Sigmoid colon (tissue), 7 donors: ENCODE results near the gene COL17A1. TPM values are rescaled to one million over a fixed set of nuclear protein-coding genes. Genes with fewer than 3 reads are reported as not detected.

Experiments used
- DNase-seq: peaks from one replicate; pipeline ENCODE4 v3.0.0-alpha.2; 2019
- H3K27ac ChIP-seq, 4 donors: fragments of 200-600 bp; sonication (generic); one replicate each; pipeline ENCODE4 v1.5.1; 2016 to 2019; ENCODE audit warnings: mild to moderate bottlenecking in 1 of 4
- H3K27me3 ChIP-seq, 3 donors: fragments of 200-600 bp; sonication (generic); one replicate each; pipeline ENCODE4 v1.5.1; 2019; ENCODE audit warnings: mild to moderate bottlenecking in 1 of 3
- H3K36me3 ChIP-seq, 4 donors: fragments of 200-600 bp; sonication (generic); one replicate each; pipeline ENCODE4 v1.5.1; 2016 to 2019
- H3K4me1 ChIP-seq, 4 donors: fragments of 200-600 bp; sonication (generic); one replicate each; pipeline ENCODE4 v1.5.1; 2017 to 2019
- H3K4me3 ChIP-seq, 4 donors: fragments of 200-600 bp; sonication (generic); one replicate each; pipeline ENCODE4 v1.5.1; 2017 to 2019; ENCODE audit warnings: mild to moderate bottlenecking in 2 of 4, moderate library complexity in 1 of 4
- H3K9me3 ChIP-seq, 4 donors: fragments of 200-600 bp in 3 of 4; sonication (generic) in 3 of 4; one replicate each; pipeline versions ENCODE4 v1.5.1 to v1.6.1; 2013 to 2019
- EP300 ChIP-seq, 4 donors: sonication (generic); formaldehyde crosslinking; IDR thresholded peaks; one replicate each; pipeline ENCODE4 v1.6.1; 2017; ENCODE audit warnings: antibody characterized with exemption in 4 of 4
- POLR2A ChIP-seq, 2 donors: fragments of 450-650 bp; IDR thresholded peaks; one replicate each; pipeline ENCODE4 v1.6.1; 2016; ENCODE audit warnings: antibody characterized with exemption in 2 of 2, mild to moderate bottlenecking in 2 of 2, moderate library complexity in 2 of 2
- POLR2AphosphoS5 ChIP-seq, 4 donors: sonication (generic); formaldehyde crosslinking; IDR thresholded peaks; one replicate each; pipeline ENCODE4 v1.6.1; 2017; ENCODE audit warnings: antibody characterized with exemption in 4 of 4
- WGBS, 2 donors: extraction: QIAGEN DNeasy Blood & Tissue Kit; methylation state at CpG; one replicate each; pipeline ENCODE4 v1.1.7; 2013; 5-methylcytosine and 5-hydroxymethylcytosine counted together
- intact Hi-C: fragments of 100-400 bp; cut with DNase I; formaldehyde crosslinking; loops from one replicate; pipeline ENCODE4 v1.15.1; 2023
- polyA plus RNA-seq, 3 donors: library from polyadenylated mRNA; stranded (reverse); fragments of 200-250 nt; gene quantifications; one replicate each; pipeline ENCODE4 v1.2.3, GENCODE V29; 2013
- total RNA-seq, 4 donors: library from RNA; depleted of rRNA; stranded (reverse); fragments of >200 nt; gene quantifications; one replicate each; pipeline ENCODE4 v1.1.0, GENCODE V29; 2016
- TF ChIP-seq, protein P1 (sequence below), 4 experiments: fragments of 450-650 bp in 3 of 4; fragments of 200-600 bp in 1 of 4; IDR thresholded peaks; one replicate each; pipeline ENCODE4 v1.5.1; 2016 to 2019; ENCODE audit warnings: antibody characterized with exemption in 4 of 4, mild to moderate bottlenecking in 3 of 4, moderate library complexity in 2 of 4
- donor health status: healthy with polysubstance abuse.
- donor health status: Bipolar disorder and iron deficiency.
- donor health status: healthy.

Gene COL17A1
- total and polyA plus RNA-seq, 7 donors, result 18.7 to 67.4 (median 24.0) TPM; not detected in 4

DNA sequence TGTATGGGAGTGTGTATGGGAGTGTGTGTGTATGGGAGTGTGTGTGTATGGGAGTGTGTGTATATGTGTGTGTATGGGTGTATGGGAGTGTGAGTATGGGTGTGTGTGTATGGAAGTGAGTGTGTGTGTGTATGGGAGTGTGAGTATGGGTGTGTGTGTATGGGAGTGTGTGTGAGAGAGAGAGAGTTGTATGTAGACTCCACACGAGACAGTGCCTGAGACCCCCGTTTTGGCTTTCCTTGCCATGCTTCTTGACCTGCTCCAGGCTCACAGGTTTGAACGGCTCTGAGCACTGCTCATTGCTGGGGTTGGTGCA, 49.7 kb downstream of the COL17A1 start:
- Histone ChIP-seq H3K4me1 (no peaks in the 10 kb centered on the region), H3K9me3 (no peaks in the 10 kb centered on the region), H3K36me3 (peaks cover 0 to 10% (median 0%) of the 10 kb centered on the region in 4 donors), H3K4me3 (no peak overlapping the region), H3K27ac (no peak overlapping the region), H3K27me3 (no peaks in the 10 kb centered on the region)
- DNase-seq, result no peak
- intact Hi-C loops, result no loop called here
- 60 to 84% methylated on average over 3 of the region's 3 CpGs for WGBS, 2 donors
- TF ChIP-seq POLR2A (IDR thresholded peaks at IDR 0.05), result no peak
- TF ChIP-seq, protein P1, sequence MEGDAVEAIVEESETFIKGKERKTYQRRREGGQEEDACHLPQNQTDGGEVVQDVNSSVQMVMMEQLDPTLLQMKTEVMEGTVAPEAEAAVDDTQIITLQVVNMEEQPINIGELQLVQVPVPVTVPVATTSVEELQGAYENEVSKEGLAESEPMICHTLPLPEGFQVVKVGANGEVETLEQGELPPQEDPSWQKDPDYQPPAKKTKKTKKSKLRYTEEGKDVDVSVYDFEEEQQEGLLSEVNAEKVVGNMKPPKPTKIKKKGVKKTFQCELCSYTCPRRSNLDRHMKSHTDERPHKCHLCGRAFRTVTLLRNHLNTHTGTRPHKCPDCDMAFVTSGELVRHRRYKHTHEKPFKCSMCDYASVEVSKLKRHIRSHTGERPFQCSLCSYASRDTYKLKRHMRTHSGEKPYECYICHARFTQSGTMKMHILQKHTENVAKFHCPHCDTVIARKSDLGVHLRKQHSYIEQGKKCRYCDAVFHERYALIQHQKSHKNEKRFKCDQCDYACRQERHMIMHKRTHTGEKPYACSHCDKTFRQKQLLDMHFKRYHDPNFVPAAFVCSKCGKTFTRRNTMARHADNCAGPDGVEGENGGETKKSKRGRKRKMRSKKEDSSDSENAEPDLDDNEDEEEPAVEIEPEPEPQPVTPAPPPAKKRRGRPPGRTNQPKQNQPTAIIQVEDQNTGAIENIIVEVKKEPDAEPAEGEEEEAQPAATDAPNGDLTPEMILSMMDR (IDR thresholded peaks at IDR 0.05), result no peak
- TF ChIP-seq EP300 (IDR thresholded peaks at IDR 0.05), result no peak
- no peak for TF ChIP-seq POLR2AphosphoS5 (IDR thresholded peaks at IDR 0.05)

DNA sequence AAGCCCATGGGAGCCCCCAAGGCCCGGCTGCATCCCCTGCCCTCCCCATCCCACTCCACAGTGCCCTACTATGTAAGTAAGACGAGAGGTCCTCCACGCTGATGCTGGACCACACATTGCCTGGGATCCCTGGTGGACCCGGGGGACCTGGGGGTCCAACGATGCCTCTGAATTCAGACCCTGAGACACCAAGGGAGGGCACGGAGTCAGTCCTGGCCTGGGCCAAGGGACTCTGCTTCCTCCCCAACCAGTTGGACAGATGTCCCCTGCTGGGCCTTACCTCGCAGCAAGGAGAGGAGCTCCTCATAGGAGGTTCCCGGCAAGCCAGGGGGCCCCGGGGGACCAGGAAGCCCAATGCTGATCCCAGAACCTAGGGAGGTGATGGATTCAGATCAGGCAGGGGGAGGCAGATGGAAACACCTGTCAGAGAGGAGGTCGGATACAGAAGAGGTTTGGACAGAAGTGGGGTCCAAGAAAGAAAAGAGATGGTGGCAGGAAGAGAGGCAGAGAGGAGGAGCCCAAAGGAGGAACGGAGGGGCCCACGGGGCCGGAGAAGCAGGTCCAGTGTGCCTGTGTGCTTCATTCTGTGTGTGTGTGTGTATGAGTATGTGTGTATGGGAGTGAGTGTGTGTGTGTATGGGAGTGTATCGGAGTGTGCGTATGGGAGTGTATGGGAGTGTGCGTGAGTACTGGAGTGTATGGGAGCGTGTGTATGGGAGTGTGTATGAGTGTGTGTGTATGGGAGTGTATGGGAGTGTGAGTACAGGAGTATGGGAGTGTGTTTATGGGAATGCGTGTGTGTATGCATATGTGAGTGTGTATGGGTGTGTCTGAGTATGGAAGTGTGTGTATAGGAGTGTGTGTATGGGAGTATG, 50.2 kb downstream of the COL17A1 start:
- Histone ChIP-seq H3K4me3 (no peak overlapping the region), H3K9me3 (no peaks in the 10 kb centered on the region), H3K36me3 (peaks cover 0 to 10% (median 0%) of the 10 kb centered on the region in 4 donors), H3K4me1 (no peaks in the 10 kb centered on the region), H3K27ac (no peak overlapping the region), H3K27me3 (no peaks in the 10 kb centered on the region)
- no peak for DNase-seq
- intact Hi-C loops, result no loop called here
- WGBS, 2 donors, result 85 to 86% methylated on average over 18 of the region's 18 CpGs
- TF ChIP-seq, protein P1 (IDR thresholded peaks at IDR 0.05), result no peak
- no peak for TF ChIP-seq POLR2A (IDR thresholded peaks at IDR 0.05)
- no peak for TF ChIP-seq EP300 (IDR thresholded peaks at IDR 0.05)
- TF ChIP-seq POLR2AphosphoS5 (IDR thresholded peaks at IDR 0.05), result no peak

- no peak for DNase-seq
- TF ChIP-seq POLR2A (IDR thresholded peaks at IDR 0.05), result no peak
- TF ChIP-seq POLR2AphosphoS5 (IDR thresholded peaks at IDR 0.05), result peak in 1 of 4 donors; percentile 4
- TF ChIP-seq EP300 (IDR thresholded peaks at IDR 0.05), result no peak
- TF ChIP-seq, protein P1 (IDR thresholded peaks at IDR 0.05), result no peak
- intact Hi-C loops, result no loop called here
- H3K9me3 ChIP-seq, result no peaks in the 10 kb centered on the region
- 73 to 79% methylated on average over 23 of the region's 23 CpGs for WGBS, 2 donors
- no peak overlapping the region for H3K4me3 ChIP-seq
- H3K27ac ChIP-seq, result no peak overlapping the region
- H3K27me3 ChIP-seq, result no peaks in the 10 kb centered on the region
- H3K4me1 ChIP-seq, result no peaks in the 10 kb centered on the region
- H3K36me3 ChIP-seq, result peaks cover 0 to 14% (median 0%) of the 10 kb centered on the region in 4 donors
Measured at GRCh38 chr10:104034401-104035193, 51.1 kb downstream of the COL17A1 start.

DNA sequence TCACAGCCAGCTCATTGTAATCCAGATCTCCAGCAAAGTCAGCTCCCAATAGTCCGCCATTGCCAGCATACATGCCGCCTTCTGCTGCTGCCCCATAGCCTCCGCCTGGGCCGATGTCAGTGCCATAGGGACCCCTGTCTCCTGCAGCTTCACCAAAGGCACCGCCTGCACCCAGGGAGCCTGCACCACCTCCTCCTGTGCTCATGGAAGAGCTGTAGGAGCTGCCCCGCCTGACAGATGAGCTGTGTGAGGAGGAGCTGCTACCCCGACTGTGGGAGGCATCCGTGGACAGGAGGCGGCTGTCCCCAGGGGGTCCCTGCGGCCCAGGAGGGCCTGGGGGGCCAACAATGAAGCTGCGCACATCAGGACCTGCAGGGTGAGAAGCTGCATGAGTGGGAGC, 51.7 kb downstream of the COL17A1 start:
- Histone ChIP-seq H3K27ac (no peak overlapping the region), H3K4me3 (no peak overlapping the region), H3K27me3 (no peaks in the 10 kb centered on the region), H3K9me3 (no peaks in the 10 kb centered on the region), H3K36me3 (peaks cover 0 to 21% (median 0%) of the 10 kb centered on the region in 4 donors), H3K4me1 (no peaks in the 10 kb centered on the region)
- intact Hi-C loops, result no loop called here
- 92 to 93% methylated on average over 11 of the region's 11 CpGs for WGBS, 2 donors
- DNase-seq, result no peak
- no peak for TF ChIP-seq POLR2A (IDR thresholded peaks at IDR 0.05)
- TF ChIP-seq, protein P1 (IDR thresholded peaks at IDR 0.05), result no peak
- no peak for TF ChIP-seq EP300 (IDR thresholded peaks at IDR 0.05)
- TF ChIP-seq POLR2AphosphoS5 (IDR thresholded peaks at IDR 0.05), result no peak
